SK-N-MC (cell line): ENCODE results near the gene KAT8.

Experiments used
- EZH2 ChIP-seq: fragments of 200-600 bp; sonication (generic); IDR thresholded peaks from one replicate; pipeline ENCODE4 v1.6.1; 2017; ENCODE audit warnings: antibody characterized with exemption
- POLR2AphosphoS5 ChIP-seq: IDR thresholded peaks from 2 replicates; pipeline ENCODE4 v1.6.1; 2012; ENCODE audit warnings: mild to moderate bottlenecking, low read depth, low read length, borderline replicate concordance

DNA sequence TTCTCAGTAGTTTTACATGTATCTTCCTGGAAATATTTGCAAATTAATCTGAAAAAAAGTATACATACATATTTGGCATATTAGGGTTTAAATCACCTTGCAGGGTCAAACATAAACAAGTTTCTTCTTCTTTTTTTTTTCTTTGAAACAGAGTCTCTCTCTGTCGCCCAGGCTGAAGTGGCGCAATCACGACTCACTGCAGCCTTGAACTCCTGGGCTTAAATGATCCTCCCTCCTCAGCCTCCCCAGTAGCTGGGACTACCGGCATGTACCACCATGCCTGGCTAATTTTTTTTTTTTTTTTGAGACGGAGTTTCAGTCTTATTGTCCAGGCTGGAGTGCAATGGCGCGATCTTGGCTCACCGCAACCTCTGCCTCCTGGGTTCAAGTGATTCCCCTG, 49.9 kb downstream of the KAT8 start:
- TF ChIP-seq EZH2 (no peak), POLR2AphosphoS5 (no peak)
